PFSK-1 (cell line): ENCODE data around the gene OPN4.

Experiments used
- FOXP2 ChIP-seq: optimal IDR thresholded peaks from 2 replicates; pipeline ENCODE3; 2011; ENCODE audit warnings: borderline replicate concordance, control low read depth, inconsistent platforms; ENCODE audit not compliant: insufficient read depth; ENCODE audit errors: extremely low read length, extremely low read depth
- POLR2AphosphoS5 ChIP-seq: IDR thresholded peaks from 2 replicates; pipeline ENCODE4 v1.6.1; 2012; ENCODE audit warnings: low read depth, mild to moderate bottlenecking, control low read depth, low read length, moderate library complexity
- SIN3A ChIP-seq: IDR thresholded peaks from 2 replicates; pipeline ENCODE4 v1.6.1; 2012; ENCODE audit warnings: mild to moderate bottlenecking, low read length, moderate library complexity, borderline replicate concordance; ENCODE audit not compliant: insufficient read depth
- TAF1 ChIP-seq: IDR thresholded peaks from 2 replicates; pipeline ENCODE4 v1.6.1; 2012; ENCODE audit warnings: low read length, control low read depth, borderline replicate concordance; ENCODE audit not compliant: insufficient read depth
- TF ChIP-seq, protein P1 (sequence below), 2 experiments: IDR thresholded peaks; 2 replicates each; pipeline versions ENCODE4 v1.6.1 to v1.8.0; 2011 to 2012; ENCODE audit warnings: low read depth in 2 of 2, low read length in 2 of 2, control low read depth in 1 of 2, inconsistent platforms in 1 of 2, mild to moderate bottlenecking in 1 of 2, moderate library complexity in 1 of 2; ENCODE audit not compliant: insufficient read depth in 1 of 2

OPN4 gene

DNA sequence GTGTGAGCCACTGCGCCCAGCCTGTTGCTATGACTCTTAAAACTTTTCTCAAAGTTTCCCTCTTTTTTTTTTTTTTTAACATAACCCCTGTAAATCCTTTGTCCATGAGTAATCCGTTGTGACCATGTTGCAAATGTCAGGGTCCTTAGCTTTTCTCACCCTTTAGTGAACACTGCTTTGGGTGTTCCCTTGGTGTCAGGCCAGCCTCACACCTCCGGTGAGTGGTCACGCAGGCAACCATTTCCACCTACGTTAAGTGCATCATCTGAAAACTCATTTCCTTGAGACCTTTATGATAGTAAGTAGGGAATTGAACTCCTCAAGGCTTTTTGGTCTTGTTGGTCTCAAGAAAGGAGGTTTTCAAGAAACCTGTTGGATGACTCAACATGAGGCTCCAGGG is 41.3 kb upstream of the OPN4 start:
- TF ChIP-seq, protein P1, sequence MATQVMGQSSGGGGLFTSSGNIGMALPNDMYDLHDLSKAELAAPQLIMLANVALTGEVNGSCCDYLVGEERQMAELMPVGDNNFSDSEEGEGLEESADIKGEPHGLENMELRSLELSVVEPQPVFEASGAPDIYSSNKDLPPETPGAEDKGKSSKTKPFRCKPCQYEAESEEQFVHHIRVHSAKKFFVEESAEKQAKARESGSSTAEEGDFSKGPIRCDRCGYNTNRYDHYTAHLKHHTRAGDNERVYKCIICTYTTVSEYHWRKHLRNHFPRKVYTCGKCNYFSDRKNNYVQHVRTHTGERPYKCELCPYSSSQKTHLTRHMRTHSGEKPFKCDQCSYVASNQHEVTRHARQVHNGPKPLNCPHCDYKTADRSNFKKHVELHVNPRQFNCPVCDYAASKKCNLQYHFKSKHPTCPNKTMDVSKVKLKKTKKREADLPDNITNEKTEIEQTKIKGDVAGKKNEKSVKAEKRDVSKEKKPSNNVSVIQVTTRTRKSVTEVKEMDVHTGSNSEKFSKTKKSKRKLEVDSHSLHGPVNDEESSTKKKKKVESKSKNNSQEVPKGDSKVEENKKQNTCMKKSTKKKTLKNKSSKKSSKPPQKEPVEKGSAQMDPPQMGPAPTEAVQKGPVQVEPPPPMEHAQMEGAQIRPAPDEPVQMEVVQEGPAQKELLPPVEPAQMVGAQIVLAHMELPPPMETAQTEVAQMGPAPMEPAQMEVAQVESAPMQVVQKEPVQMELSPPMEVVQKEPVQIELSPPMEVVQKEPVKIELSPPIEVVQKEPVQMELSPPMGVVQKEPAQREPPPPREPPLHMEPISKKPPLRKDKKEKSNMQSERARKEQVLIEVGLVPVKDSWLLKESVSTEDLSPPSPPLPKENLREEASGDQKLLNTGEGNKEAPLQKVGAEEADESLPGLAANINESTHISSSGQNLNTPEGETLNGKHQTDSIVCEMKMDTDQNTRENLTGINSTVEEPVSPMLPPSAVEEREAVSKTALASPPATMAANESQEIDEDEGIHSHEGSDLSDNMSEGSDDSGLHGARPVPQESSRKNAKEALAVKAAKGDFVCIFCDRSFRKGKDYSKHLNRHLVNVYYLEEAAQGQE (IDR thresholded peaks at IDR 0.05; ENCODE audit: insufficient read depth in 1 of 2, low read depth in 2 of 2, low read length in 2 of 2): no peak
- no peak for TF ChIP-seq SIN3A
- TF ChIP-seq POLR2AphosphoS5: no peak
- TF ChIP-seq TAF1: no peak

- TF ChIP-seq SIN3A (no peak), FOXP2 (no peak), POLR2AphosphoS5 (no peak), TAF1 (no peak)
- TF ChIP-seq, protein P1 (IDR thresholded peaks at IDR 0.05; ENCODE audit: insufficient read depth in 1 of 2, low read depth in 2 of 2, low read length in 2 of 2): no peak
These were observed 40.4 kb upstream of the OPN4 start for GRCh38 chr10:86613905-86614304.

- TF ChIP-seq SIN3A: no peak
- no peak for TF ChIP-seq FOXP2
- TF ChIP-seq POLR2AphosphoS5: no peak
- TF ChIP-seq, protein P1 (IDR thresholded peaks at IDR 0.05; ENCODE audit: insufficient read depth in 1 of 2, low read depth in 2 of 2, low read length in 2 of 2): no peak
- no peak for TF ChIP-seq TAF1
These were observed 39.5 kb upstream of the OPN4 start for GRCh38 chr10:86614853-86615252.

DNA sequence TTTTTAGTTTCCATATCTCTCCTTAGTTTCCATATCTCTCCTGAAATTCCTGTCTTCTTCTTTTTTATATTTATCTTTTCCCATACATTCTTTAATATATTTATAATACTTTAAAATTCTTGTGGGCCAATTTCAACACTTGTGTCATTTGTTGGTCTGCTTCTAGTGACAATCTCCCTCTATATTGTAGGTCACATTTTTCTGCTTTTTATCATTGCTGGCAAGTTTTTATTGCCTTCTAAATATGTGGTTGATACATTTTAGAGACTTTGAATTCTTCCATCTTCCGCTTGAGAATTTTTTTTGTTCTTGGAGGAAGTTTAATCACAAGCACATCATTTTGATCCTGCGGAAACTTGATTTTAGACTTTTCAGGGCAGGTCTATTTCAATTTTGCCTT is 26.0 kb upstream of the OPN4 start:
- TF ChIP-seq POLR2AphosphoS5: no peak
- TF ChIP-seq, protein P1 (IDR thresholded peaks at IDR 0.05; ENCODE audit: insufficient read depth in 1 of 2, low read depth in 2 of 2, low read length in 2 of 2): no peak
- no peak for TF ChIP-seq TAF1
- TF ChIP-seq SIN3A: no peak
- TF ChIP-seq FOXP2: no peak

DNA sequence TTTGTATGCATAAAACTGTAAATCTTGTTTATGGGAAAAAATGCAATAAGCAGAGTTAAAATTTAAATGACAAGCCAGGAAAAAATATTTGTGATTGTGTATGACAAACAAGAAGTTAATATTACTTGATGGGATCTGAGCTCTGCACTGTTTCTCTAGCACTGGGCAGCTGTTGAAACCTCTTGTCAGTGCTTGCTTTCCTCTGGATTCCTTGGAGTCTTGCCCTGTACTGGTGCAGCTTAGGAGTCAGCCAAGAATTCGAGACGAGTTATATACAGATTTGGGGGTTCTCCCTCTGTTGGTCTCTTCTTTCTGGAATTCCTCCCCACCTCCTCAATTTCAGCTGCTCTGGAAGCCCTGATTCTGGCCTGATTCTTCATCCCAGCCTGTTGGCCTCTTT is 24.3 kb upstream of the OPN4 start:
- TF ChIP-seq FOXP2 (no peak), SIN3A (no peak), POLR2AphosphoS5 (no peak), TAF1 (no peak)
- TF ChIP-seq, protein P1 (IDR thresholded peaks at IDR 0.05; ENCODE audit: insufficient read depth in 1 of 2, low read depth in 2 of 2, low read length in 2 of 2): no peak
